IMR-90 (cell line): Measurements from ENCODE around the gene CTNNA2. TPM values are rescaled to one million over a fixed set of nuclear protein-coding genes. Genes with fewer than 3 reads are reported as not detected.

Experiments
- ATAC-seq: fragments of 200-7000 bp; cut with Tn5 transposase; 2 replicates; pipeline ENCODE4 v1.9.1; 2020; ENCODE audit warnings: low read depth, mild to moderate bottlenecking, moderate library complexity
- BruUV-seq: library from RNA; stranded (reverse); fragments of 400-500 nt; replicated peaks from 2 replicates; lab custom pipeline; 2021; lab: Mats Ljungman, UMichigan
- CTCF ChIA-PET: fragments of 300-600 bp; formaldehyde crosslinking; extraction: SDS; loops from one replicate; lab custom pipeline; 2021; ENCODE audit warnings: antibody characterized with exemption; lab: Yijun Ruan, JAX
- POLR2A ChIA-PET: fragments of 300-600 bp; sonication (Branson Sonifier 250); formaldehyde crosslinking; loops from one replicate; lab custom pipeline; 2022; ENCODE audit warnings: antibody characterized with exemption; ENCODE audit not compliant: unreplicated experiment; lab: Charles Lee
- DNase-seq: peaks from one replicate; pipeline ENCODE4 v3.0.0; 2013
- H2AFZ ChIP-seq: replicated peaks from 2 replicates; pipeline ENCODE3; 2013; ENCODE audit warnings: low read length, mild to moderate bottlenecking; ENCODE audit not compliant: poor library complexity
- H2AK5ac ChIP-seq: 2 replicates; pipeline ENCODE4 v1.6.1; 2013; ENCODE audit warnings: low read depth, low read length, inconsistent platforms
- H2AK9ac ChIP-seq: replicated peaks from 2 replicates; pipeline ENCODE3; 2013; ENCODE audit warnings: mild to moderate bottlenecking, low read depth, low read length, moderate library complexity; ENCODE audit not compliant: poor library complexity
- H2BK120ac ChIP-seq: 2 replicates; pipeline ENCODE4 v1.6.1; 2013; ENCODE audit warnings: low read depth, low read length, inconsistent platforms
- H2BK15ac ChIP-seq: 3 replicates; pipeline ENCODE4 v1.6.1; 2013; ENCODE audit warnings: low read depth, low read length, inconsistent platforms
- H2BK20ac ChIP-seq: 2 replicates; pipeline ENCODE4 v1.6.1; 2013; ENCODE audit warnings: low read depth, mild to moderate bottlenecking, inconsistent platforms, low read length, moderate library complexity
- H2BK5ac ChIP-seq: 2 replicates; pipeline ENCODE4 v1.6.1; 2013; ENCODE audit warnings: mild to moderate bottlenecking, low read depth, low read length, inconsistent platforms; ENCODE audit not compliant: poor library complexity, severe bottlenecking
- H3K14ac ChIP-seq: replicated peaks from 2 replicates; pipeline ENCODE4 v1.6.1; 2013; ENCODE audit warnings: low read depth, low read length, inconsistent platforms
- H3K18ac ChIP-seq: 2 replicates; pipeline ENCODE4 v1.6.1; 2013; ENCODE audit warnings: low read depth, low read length, control low read depth
- H3K23ac ChIP-seq: 2 replicates; pipeline ENCODE4 v1.6.1; 2013; ENCODE audit warnings: low read depth, low read length, inconsistent platforms
- H3K27ac ChIP-seq: 2 replicates; pipeline ENCODE4 v1.5.1; 2013; ENCODE audit warnings: mild to moderate bottlenecking, control low read depth, low read length; ENCODE audit not compliant: insufficient read depth
- H3K27me3 ChIP-seq: 2 replicates; pipeline ENCODE4 v1.6.1; 2013; ENCODE audit warnings: low read length; ENCODE audit not compliant: control insufficient read depth, insufficient read depth
- H3K36me3 ChIP-seq: 2 replicates; pipeline ENCODE4 v1.6.1; 2013; ENCODE audit warnings: low read length, mixed read lengths; ENCODE audit not compliant: control insufficient read depth, insufficient read depth
- H3K4ac ChIP-seq: 2 replicates; pipeline ENCODE4 v1.6.1; 2013; ENCODE audit warnings: low read depth, low read length, inconsistent platforms
- H3K4me1 ChIP-seq: 2 replicates; pipeline ENCODE4 v1.6.1; 2013; ENCODE audit warnings: low read length, mixed read lengths; ENCODE audit not compliant: control insufficient read depth, insufficient read depth
- H3K4me2 ChIP-seq: 2 replicates; pipeline ENCODE4 v1.6.1; 2013; ENCODE audit warnings: low read depth, mild to moderate bottlenecking, control low read depth, low read length, moderate library complexity
- H3K4me3 ChIP-seq: 2 replicates; pipeline ENCODE4 v1.5.1; 2013; ENCODE audit warnings: low read depth, mild to moderate bottlenecking, control low read depth, low read length, moderate library complexity; ENCODE audit not compliant: insufficient read depth
- H3K56ac ChIP-seq: 2 replicates; pipeline ENCODE4 v1.6.1; 2013; ENCODE audit warnings: low read length, inconsistent platforms; ENCODE audit not compliant: insufficient read depth; ENCODE audit errors: extremely low read depth
- H3K79me1 ChIP-seq, 2 experiments: 2 replicates each; pipeline ENCODE4 v1.6.1; 2013; ENCODE audit warnings: low read length in 2 of 2, inconsistent platforms in 1 of 2, low read depth in 1 of 2
- H3K9ac ChIP-seq: 2 replicates; pipeline ENCODE4 v1.6.1; 2013; ENCODE audit warnings: low read depth, low read length, control low read depth
- H3K9me1 ChIP-seq: 2 replicates; pipeline ENCODE4 v1.6.1; 2013; ENCODE audit warnings: low read length, inconsistent platforms; ENCODE audit not compliant: insufficient read depth
- H3K9me3 ChIP-seq: 2 replicates; pipeline ENCODE4 v1.6.1; 2013; ENCODE audit warnings: low read length; ENCODE audit not compliant: control insufficient read depth, insufficient read depth
- H4K20me1 ChIP-seq: 2 replicates; pipeline ENCODE4 v1.6.1; 2013; ENCODE audit warnings: low read length, inconsistent platforms; ENCODE audit not compliant: insufficient read depth
- H4K5ac ChIP-seq: 2 replicates; pipeline ENCODE4 v1.6.1; 2013; ENCODE audit warnings: mild to moderate bottlenecking, low read depth, low read length, control low read depth
- H4K8ac ChIP-seq, 2 experiments: 2 replicates each; pipeline ENCODE4 v1.6.1; 2013; ENCODE audit warnings: low read depth in 2 of 2, low read length in 2 of 2, control low read depth in 1 of 2, inconsistent platforms in 1 of 2
- H4K91ac ChIP-seq: 2 replicates; pipeline ENCODE4 v1.6.1; 2013; ENCODE audit warnings: low read depth, low read length, inconsistent platforms; ENCODE audit not compliant: insufficient read depth
- CEBPB ChIP-seq: IDR thresholded peaks from 2 replicates; pipeline ENCODE4 v1.6.1; 2012; ENCODE audit warnings: low read depth, low read length, improper control_type of control experiment
- CHD1 ChIP-seq: IDR thresholded peaks from 2 replicates; pipeline ENCODE4 v1.6.1; 2012; ENCODE audit warnings: low read depth, low read length, improper control_type of control experiment
- FOS ChIP-seq: fragments of 150-350 bp; IDR thresholded peaks from 2 replicates; pipeline ENCODE4 v1.6.1; 2016; ENCODE audit warnings: low read depth, low read length
- MAFK ChIP-seq: IDR thresholded peaks from 2 replicates; pipeline ENCODE4 v1.6.1; 2012; ENCODE audit warnings: low read depth, low read length, improper control_type of control experiment
- MAZ ChIP-seq: IDR thresholded peaks from 2 replicates; pipeline ENCODE4 v1.6.1; 2012; ENCODE audit warnings: low read depth, mild to moderate bottlenecking, low read length, improper control_type of control experiment, moderate library complexity, borderline replicate concordance
- MXI1 ChIP-seq: IDR thresholded peaks from 2 replicates; pipeline ENCODE4 v1.6.1; 2012; ENCODE audit warnings: low read depth, mild to moderate bottlenecking, low read length, moderate library complexity, borderline replicate concordance
- WGBS, 2 experiments: methylation state at CpG; one replicate each; pipeline versions ENCODE4 v1.1.5 to v1.1.7; 2013; ENCODE audit warnings: missing lambda C conversion rate in 2 of 2; ENCODE audit not compliant: insufficient read length in 1 of 2; ENCODE audit errors: extremely low coverage in 2 of 2; 5-methylcytosine and 5-hydroxymethylcytosine counted together
- dilution Hi-C: fragments of 300-500 bp; cut with HindIII; formaldehyde crosslinking; loops from one replicate; pipeline ENCODE4 v1.14.3; 2018; ENCODE audit warnings: low sequenced_read_pairs; ENCODE audit not compliant: unreplicated experiment
- in situ Hi-C: fragments of 300-500 bp; cut with MboI; formaldehyde crosslinking; loops from 3 replicates; pipeline ENCODE4 v1.14.3; 2019; ENCODE audit warnings: low sequenced_read_pairs, inconsistent platforms, mixed read lengths
- intact Hi-C: fragments of 100-400 bp; cut with micrococcal nuclease; formaldehyde crosslinking; loops from 2 replicates; pipeline ENCODE4 v1.10.0; 2022
- polyA plus RNA-seq, 3 experiments: library from polyadenylated mRNA; depleted of rRNA; stranded (reverse); fragments of >200 nt; gene quantifications; 2 replicates each; pipeline ENCODE4 v1.2.3, GENCODE V29; 2012; ENCODE audit warnings: low replicate concordance in 1 of 3
- total RNA-seq: library from RNA; depleted of rRNA; stranded (reverse); fragments of >200 nt; gene quantifications from 2 replicates; pipeline ENCODE4 v1.2.3, GENCODE V29; 2012

Gene CTNNA2
- total and polyA plus RNA-seq, 2 of the 4 experiments (the other 2 are of a cell fraction) = not detected

DNA sequence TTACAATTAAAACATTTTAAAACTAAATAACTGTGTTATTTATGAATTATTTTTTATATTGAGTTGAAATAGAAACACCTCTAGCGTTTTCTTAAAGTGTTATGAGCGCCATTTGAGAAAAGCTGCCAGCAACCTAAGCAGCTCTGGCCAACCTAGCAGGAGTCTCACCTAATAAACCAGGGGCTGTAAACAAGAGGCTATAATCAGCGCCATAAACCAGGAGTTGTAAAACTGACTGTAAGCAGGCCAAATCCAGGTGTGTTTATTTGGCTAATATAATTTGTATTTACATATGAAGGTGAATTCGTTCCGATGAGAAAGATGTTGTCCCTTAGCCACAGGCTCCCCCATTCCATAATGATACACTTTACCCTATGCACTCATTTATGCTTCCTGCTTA is 757.0 kb downstream of the CTNNA2 start:
- CTCF ChIA-PET = no interaction called here
- Histone ChIP-seq H4K91ac (no peak overlapping the region), H3K56ac (no peak overlapping the region), H3K9me3 (no peaks in the 10 kb centered on the region), H2AK9ac (no peak overlapping the region), H2BK5ac (no peak overlapping the region), H4K5ac (no peak overlapping the region), H3K36me3 (no peaks in the 10 kb centered on the region), H3K79me1 (no peaks in the 10 kb centered on the region), H3K4me1 (no peaks in the 10 kb centered on the region), H2BK20ac (no peak overlapping the region), H3K27me3 (no peaks in the 10 kb centered on the region), H3K14ac (no peak overlapping the region), H3K27ac (no peak overlapping the region), H4K20me1 (no peaks in the 10 kb centered on the region), H2BK120ac (no peak overlapping the region), H3K4me3 (no peak overlapping the region), H2AFZ (no peak overlapping the region), H3K9ac (no peak overlapping the region), H3K23ac (no peak overlapping the region), H3K4ac (no peak overlapping the region), H3K9me1 (no peaks in the 10 kb centered on the region), H2AK5ac (no peak overlapping the region), H2BK15ac (no peak overlapping the region), H3K18ac (no peak overlapping the region), H3K4me2 (no peak overlapping the region), H4K8ac (no peak overlapping the region)
- intact Hi-C loops = no loop called here
- ATAC-seq (no peak), DNase-seq (no peak)
- dilution Hi-C loops = no loop called here
- in situ Hi-C loops = no loop called here
- no peak for TF ChIP-seq MXI1
- TF ChIP-seq CHD1 = no peak
- TF ChIP-seq MAFK = no peak
- TF ChIP-seq CEBPB = no peak
- TF ChIP-seq MAZ = no peak
- no peak for TF ChIP-seq FOS
- POLR2A ChIA-PET = no interaction called here
- no CpG with 5 or more reads among the region's 5 CpGs for WGBS, 2 experiments
- BruUV-seq = no TSS peak
